WTC11 (cell line): Measurements from ENCODE around the gene THSD7B. TPM values are rescaled to one million over a fixed set of nuclear protein-coding genes. Genes with fewer than 3 reads are reported as not detected.

Experiments used
- ATAC-seq: fragments of 200-7000 bp; cut with Tn5 transposase; 2 replicates; pipeline ENCODE4 v1.10.0; 2021; ENCODE audit warnings: mild to moderate bottlenecking, moderate library complexity
- CTCF ChIA-PET: fragments of 300-600 bp; sonication (Branson Sonifier 250); formaldehyde crosslinking; loops from one replicate; lab custom pipeline; 2021; ENCODE audit warnings: antibody characterized with exemption; lab: Charles Lee
- POLR2A ChIA-PET: fragments of 350-600 bp; sonication (Branson Sonifier 250); formaldehyde crosslinking; loops from one replicate; lab custom pipeline; 2021; ENCODE audit warnings: antibody characterized with exemption; lab: Charles Lee
- DNase-seq: peaks from one replicate; pipeline ENCODE4 v3.0.0; 2021; ENCODE audit warnings: low spot score
- H3K27ac Mint-ChIP-seq: 2 replicates; pipeline ENCODE4 v1.8.0; 2021; ENCODE audit warnings: mixed read lengths
- H3K27me3 Mint-ChIP-seq: 2 replicates; pipeline ENCODE4 v1.8.0; 2021; ENCODE audit warnings: low read depth, mild to moderate bottlenecking, moderate library complexity, mixed read lengths
- H3K36me3 Mint-ChIP-seq: 2 replicates; pipeline ENCODE4 v1.8.0; 2021; ENCODE audit warnings: mixed read lengths
- H3K4me1 Mint-ChIP-seq: 2 replicates; pipeline ENCODE4 v1.8.0; 2022; ENCODE audit warnings: mixed read lengths
- H3K4me3 Mint-ChIP-seq: 2 replicates; pipeline ENCODE4 v1.8.0; 2021; ENCODE audit warnings: mild to moderate bottlenecking, moderate library complexity, mixed read lengths
- H3K9me3 Mint-ChIP-seq: 2 replicates; pipeline ENCODE4 v1.8.0; 2021; ENCODE audit warnings: mixed read lengths
- CREB1 ChIP-seq: sonication (generic); formaldehyde crosslinking; IDR thresholded peaks from 2 replicates; pipeline ENCODE4 v1.8.0; 2023; ENCODE audit warnings: mild to moderate bottlenecking, missing genetic modification reagents
- E2F1 ChIP-seq: sonication (generic); formaldehyde crosslinking; IDR thresholded peaks from 2 replicates; pipeline ENCODE4 v1.8.0; 2022; ENCODE audit warnings: mild to moderate bottlenecking, missing genetic modification reagents
- ELF4 ChIP-seq: sonication (generic); formaldehyde crosslinking; IDR thresholded peaks from 2 replicates; pipeline ENCODE4 v1.8.1; 2022; ENCODE audit warnings: low read depth, mild to moderate bottlenecking, moderate library complexity, missing genetic modification reagents
- FOXK1 ChIP-seq: sonication (generic); formaldehyde crosslinking; IDR thresholded peaks from 2 replicates; pipeline ENCODE4 v1.8.0; 2022; ENCODE audit warnings: mild to moderate bottlenecking, moderate library complexity, missing genetic modification reagents
- IRF1 ChIP-seq: sonication (generic); formaldehyde crosslinking; IDR thresholded peaks from 2 replicates; pipeline ENCODE4 v1.8.0; 2023; ENCODE audit warnings: missing genetic modification reagents
- JAZF1 ChIP-seq: fragments of 250-450 bp; sonication (Bioruptor Pico); IDR thresholded peaks from 2 replicates; pipeline ENCODE4 v1.9.0; 2021; ENCODE audit warnings: moderate library complexity, mild to moderate bottlenecking, inconsistent platforms
- NFATC4 ChIP-seq: fragments of 250-450 bp; sonication (Bioruptor Pico); IDR thresholded peaks from 2 replicates; pipeline ENCODE4 v1.9.0; 2021; ENCODE audit warnings: mild to moderate bottlenecking
- USF1 ChIP-seq: sonication (generic); formaldehyde crosslinking; IDR thresholded peaks from 2 replicates; pipeline ENCODE4 v1.8.0; 2022; ENCODE audit warnings: mild to moderate bottlenecking, missing genetic modification reagents
- ZNF671 ChIP-seq: fragments of 250-450 bp; sonication (Bioruptor Pico); IDR thresholded peaks from 2 replicates; pipeline ENCODE4 v1.8.0; 2021; ENCODE audit warnings: mild to moderate bottlenecking
- total RNA-seq: library from RNA; stranded (reverse); gene quantifications from 3 replicates; pipeline ENCODE4 v1.2.3, GENCODE V29; 2021
- TF ChIP-seq, protein P1 (sequence below): fragments of 250-450 bp; sonication (Bioruptor Pico); IDR thresholded peaks from 2 replicates; pipeline ENCODE4 v1.9.0; 2021; ENCODE audit warnings: mild to moderate bottlenecking
- TF ChIP-seq, protein P2 (sequence below): sonication (generic); formaldehyde crosslinking; IDR thresholded peaks from 2 replicates; pipeline ENCODE4 v1.8.1; 2023; ENCODE audit warnings: mild to moderate bottlenecking, missing genetic modification reagents
- TF ChIP-seq, protein P3 (sequence below): sonication (generic); formaldehyde crosslinking; conservative IDR thresholded peaks from 2 replicates; pipeline ENCODE4 v1.8.1; 2022; ENCODE audit warnings: mild to moderate bottlenecking, missing genetic modification reagents
- TF ChIP-seq, protein P4 (sequence below): sonication (generic); formaldehyde crosslinking; IDR thresholded peaks from 2 replicates; pipeline ENCODE4 v1.8.0; 2023; ENCODE audit warnings: missing genetic modification reagents, mild to moderate bottlenecking, borderline replicate concordance
- TF ChIP-seq, protein P5 (sequence below): sonication (generic); formaldehyde crosslinking; IDR thresholded peaks from 2 replicates; pipeline ENCODE4 v1.8.1; 2022; ENCODE audit warnings: low read depth, missing genetic modification reagents, borderline replicate concordance
- TF ChIP-seq, protein P6 (sequence below): fragments of 200-600 bp; IDR thresholded peaks from 2 replicates; pipeline ENCODE4 v1.8.0; 2022; ENCODE audit warnings: antibody characterized with exemption
- TF ChIP-seq, protein P7 (sequence below): sonication (generic); formaldehyde crosslinking; IDR thresholded peaks from 2 replicates; pipeline ENCODE4 v1.8.1; 2022; ENCODE audit warnings: low read depth, mild to moderate bottlenecking, moderate library complexity, missing genetic modification reagents, borderline replicate concordance

The THSD7B gene
- total RNA-seq, 1 experiment from 2014 or later = 2.9 TPM

DNA sequence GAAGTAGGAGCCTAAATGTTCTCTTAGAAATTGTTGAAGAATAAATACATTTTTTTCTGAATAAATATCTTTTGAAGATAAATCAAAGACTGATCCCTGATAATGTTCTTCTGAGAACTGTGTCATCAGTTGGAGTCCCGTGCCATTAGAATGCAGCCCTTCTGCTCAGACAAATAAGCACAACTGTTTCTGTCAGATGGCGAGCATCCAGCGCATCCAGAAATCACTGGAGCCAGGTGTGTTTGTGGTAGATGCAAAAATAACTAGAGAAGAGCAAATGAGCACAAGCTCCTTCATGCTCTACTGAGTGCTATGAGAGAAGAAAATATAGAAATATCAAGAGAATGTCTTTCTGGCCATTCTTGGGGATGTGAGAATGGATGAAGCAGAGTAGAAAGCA lies 573.7 kb downstream of the THSD7B start (continued):
- TF ChIP-seq USF1 (CRISPR knock-in tag) = no peak
- TF ChIP-seq NFATC4 (CRISPR knock-in tag) = no peak
- TF ChIP-seq, protein P1, sequence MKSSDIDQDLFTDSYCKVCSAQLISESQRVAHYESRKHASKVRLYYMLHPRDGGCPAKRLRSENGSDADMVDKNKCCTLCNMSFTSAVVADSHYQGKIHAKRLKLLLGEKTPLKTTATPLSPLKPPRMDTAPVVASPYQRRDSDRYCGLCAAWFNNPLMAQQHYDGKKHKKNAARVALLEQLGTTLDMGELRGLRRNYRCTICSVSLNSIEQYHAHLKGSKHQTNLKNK = no peak
- TF ChIP-seq, protein P2, sequence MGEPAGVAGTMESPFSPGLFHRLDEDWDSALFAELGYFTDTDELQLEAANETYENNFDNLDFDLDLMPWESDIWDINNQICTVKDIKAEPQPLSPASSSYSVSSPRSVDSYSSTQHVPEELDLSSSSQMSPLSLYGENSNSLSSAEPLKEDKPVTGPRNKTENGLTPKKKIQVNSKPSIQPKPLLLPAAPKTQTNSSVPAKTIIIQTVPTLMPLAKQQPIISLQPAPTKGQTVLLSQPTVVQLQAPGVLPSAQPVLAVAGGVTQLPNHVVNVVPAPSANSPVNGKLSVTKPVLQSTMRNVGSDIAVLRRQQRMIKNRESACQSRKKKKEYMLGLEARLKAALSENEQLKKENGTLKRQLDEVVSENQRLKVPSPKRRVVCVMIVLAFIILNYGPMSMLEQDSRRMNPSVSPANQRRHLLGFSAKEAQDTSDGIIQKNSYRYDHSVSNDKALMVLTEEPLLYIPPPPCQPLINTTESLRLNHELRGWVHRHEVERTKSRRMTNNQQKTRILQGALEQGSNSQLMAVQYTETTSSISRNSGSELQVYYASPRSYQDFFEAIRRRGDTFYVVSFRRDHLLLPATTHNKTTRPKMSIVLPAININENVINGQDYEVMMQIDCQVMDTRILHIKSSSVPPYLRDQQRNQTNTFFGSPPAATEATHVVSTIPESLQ (CRISPR knock-in tag) = no peak
- TF ChIP-seq, protein P3, sequence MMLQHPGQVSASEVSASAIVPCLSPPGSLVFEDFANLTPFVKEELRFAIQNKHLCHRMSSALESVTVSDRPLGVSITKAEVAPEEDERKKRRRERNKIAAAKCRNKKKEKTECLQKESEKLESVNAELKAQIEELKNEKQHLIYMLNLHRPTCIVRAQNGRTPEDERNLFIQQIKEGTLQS (CRISPR knock-in tag) = no peak
- TF ChIP-seq, all 79 proteins: peak for 0

DNA sequence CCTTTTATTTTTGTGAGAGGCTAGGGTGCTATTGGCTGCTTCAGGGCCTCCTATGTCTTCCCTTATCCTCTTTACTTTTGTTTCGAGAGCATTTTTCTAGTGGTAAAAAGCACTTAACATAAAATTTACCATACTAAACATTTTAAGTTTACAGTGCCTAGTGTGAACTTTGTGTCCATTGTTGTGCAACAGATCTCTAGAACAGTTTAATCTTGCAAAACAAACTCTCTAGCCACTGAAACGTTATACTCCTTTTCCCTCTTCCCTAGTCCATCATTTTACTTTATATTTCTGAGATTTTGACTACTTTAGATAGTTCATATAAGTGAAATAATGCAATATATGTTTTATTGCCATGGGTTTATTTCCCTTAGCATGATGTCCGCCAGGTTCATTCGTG lies 580.6 kb downstream of the THSD7B start:
- DNase-seq (no peak), ATAC-seq (no peak)
- H3K36me3 Mint-ChIP-seq = no peaks in the 10 kb centered on the region
- no peak overlapping the region for H3K27ac Mint-ChIP-seq
- peaks cover 5% of the 10 kb centered on the region; the same call in 1 of the 2 replicates for H3K9me3 Mint-ChIP-seq
- ChIA-PET POLR2A (no interaction called here), CTCF (no interaction called here)
- no peaks in the 10 kb centered on the region for H3K4me1 Mint-ChIP-seq
- H3K4me3 Mint-ChIP-seq = no peak overlapping the region
- H3K27me3 Mint-ChIP-seq = no peaks in the 10 kb centered on the region
- TF ChIP-seq, protein P4, sequence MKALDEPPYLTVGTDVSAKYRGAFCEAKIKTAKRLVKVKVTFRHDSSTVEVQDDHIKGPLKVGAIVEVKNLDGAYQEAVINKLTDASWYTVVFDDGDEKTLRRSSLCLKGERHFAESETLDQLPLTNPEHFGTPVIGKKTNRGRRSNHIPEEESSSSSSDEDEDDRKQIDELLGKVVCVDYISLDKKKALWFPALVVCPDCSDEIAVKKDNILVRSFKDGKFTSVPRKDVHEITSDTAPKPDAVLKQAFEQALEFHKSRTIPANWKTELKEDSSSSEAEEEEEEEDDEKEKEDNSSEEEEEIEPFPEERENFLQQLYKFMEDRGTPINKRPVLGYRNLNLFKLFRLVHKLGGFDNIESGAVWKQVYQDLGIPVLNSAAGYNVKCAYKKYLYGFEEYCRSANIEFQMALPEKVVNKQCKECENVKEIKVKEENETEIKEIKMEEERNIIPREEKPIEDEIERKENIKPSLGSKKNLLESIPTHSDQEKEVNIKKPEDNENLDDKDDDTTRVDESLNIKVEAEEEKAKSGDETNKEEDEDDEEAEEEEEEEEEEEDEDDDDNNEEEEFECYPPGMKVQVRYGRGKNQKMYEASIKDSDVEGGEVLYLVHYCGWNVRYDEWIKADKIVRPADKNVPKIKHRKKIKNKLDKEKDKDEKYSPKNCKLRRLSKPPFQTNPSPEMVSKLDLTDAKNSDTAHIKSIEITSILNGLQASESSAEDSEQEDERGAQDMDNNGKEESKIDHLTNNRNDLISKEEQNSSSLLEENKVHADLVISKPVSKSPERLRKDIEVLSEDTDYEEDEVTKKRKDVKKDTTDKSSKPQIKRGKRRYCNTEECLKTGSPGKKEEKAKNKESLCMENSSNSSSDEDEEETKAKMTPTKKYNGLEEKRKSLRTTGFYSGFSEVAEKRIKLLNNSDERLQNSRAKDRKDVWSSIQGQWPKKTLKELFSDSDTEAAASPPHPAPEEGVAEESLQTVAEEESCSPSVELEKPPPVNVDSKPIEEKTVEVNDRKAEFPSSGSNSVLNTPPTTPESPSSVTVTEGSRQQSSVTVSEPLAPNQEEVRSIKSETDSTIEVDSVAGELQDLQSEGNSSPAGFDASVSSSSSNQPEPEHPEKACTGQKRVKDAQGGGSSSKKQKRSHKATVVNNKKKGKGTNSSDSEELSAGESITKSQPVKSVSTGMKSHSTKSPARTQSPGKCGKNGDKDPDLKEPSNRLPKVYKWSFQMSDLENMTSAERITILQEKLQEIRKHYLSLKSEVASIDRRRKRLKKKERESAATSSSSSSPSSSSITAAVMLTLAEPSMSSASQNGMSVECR (CRISPR knock-in tag) = no peak
- TF ChIP-seq ELF4 (CRISPR knock-in tag) (no peak), CREB1 (CRISPR knock-in tag) (no peak), E2F1 (CRISPR knock-in tag) (no peak), IRF1 (CRISPR knock-in tag) (no peak), JAZF1 (CRISPR knock-in tag) (no peak), ZNF671 (CRISPR knock-in tag) (no peak), FOXK1 (CRISPR knock-in tag) (no peak)
- TF ChIP-seq, protein P1 = no peak
- TF ChIP-seq, protein P2 (CRISPR knock-in tag) = no peak
- TF ChIP-seq, protein P5, sequence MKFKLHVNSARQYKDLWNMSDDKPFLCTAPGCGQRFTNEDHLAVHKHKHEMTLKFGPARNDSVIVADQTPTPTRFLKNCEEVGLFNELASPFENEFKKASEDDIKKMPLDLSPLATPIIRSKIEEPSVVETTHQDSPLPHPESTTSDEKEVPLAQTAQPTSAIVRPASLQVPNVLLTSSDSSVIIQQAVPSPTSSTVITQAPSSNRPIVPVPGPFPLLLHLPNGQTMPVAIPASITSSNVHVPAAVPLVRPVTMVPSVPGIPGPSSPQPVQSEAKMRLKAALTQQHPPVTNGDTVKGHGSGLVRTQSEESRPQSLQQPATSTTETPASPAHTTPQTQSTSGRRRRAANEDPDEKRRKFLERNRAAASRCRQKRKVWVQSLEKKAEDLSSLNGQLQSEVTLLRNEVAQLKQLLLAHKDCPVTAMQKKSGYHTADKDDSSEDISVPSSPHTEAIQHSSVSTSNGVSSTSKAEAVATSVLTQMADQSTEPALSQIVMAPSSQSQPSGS (CRISPR knock-in tag) = no peak
- TF ChIP-seq, protein P3 (CRISPR knock-in tag) = no peak
- TF ChIP-seq, protein P6, sequence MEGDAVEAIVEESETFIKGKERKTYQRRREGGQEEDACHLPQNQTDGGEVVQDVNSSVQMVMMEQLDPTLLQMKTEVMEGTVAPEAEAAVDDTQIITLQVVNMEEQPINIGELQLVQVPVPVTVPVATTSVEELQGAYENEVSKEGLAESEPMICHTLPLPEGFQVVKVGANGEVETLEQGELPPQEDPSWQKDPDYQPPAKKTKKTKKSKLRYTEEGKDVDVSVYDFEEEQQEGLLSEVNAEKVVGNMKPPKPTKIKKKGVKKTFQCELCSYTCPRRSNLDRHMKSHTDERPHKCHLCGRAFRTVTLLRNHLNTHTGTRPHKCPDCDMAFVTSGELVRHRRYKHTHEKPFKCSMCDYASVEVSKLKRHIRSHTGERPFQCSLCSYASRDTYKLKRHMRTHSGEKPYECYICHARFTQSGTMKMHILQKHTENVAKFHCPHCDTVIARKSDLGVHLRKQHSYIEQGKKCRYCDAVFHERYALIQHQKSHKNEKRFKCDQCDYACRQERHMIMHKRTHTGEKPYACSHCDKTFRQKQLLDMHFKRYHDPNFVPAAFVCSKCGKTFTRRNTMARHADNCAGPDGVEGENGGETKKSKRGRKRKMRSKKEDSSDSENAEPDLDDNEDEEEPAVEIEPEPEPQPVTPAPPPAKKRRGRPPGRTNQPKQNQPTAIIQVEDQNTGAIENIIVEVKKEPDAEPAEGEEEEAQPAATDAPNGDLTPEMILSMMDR = no peak
- TF ChIP-seq, protein P7, sequence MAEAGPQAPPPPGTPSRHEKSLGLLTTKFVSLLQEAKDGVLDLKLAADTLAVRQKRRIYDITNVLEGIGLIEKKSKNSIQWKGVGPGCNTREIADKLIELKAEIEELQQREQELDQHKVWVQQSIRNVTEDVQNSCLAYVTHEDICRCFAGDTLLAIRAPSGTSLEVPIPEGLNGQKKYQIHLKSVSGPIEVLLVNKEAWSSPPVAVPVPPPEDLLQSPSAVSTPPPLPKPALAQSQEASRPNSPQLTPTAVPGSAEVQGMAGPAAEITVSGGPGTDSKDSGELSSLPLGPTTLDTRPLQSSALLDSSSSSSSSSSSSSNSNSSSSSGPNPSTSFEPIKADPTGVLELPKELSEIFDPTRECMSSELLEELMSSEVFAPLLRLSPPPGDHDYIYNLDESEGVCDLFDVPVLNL (CRISPR knock-in tag) = no peak
